HUES64 (cell line): ENCODE measurements around the gene XRCC3.
"Not testable (repeated sequence)": the region's sequence is repeated elsewhere in the genome, so short reads cannot be mapped to it uniquely, and the experiment has no call there.

Experiments
- H3K27ac ChIP-seq: 2 replicates; pipeline ENCODE4 v1.7.0; 2013; ENCODE audit warnings: low read depth, low read length, inconsistent platforms
- H3K27me3 ChIP-seq: 2 replicates; pipeline ENCODE4 v1.6.1; 2013; ENCODE audit warnings: mild to moderate bottlenecking, low read length; ENCODE audit not compliant: insufficient read depth
- H3K36me3 ChIP-seq: 2 replicates; pipeline ENCODE4 v1.6.1; 2013; ENCODE audit warnings: mild to moderate bottlenecking, low read length; ENCODE audit not compliant: insufficient read depth
- H3K4me1 ChIP-seq: 2 replicates; pipeline ENCODE4 v1.6.1; 2013; ENCODE audit warnings: mild to moderate bottlenecking, low read length, moderate library complexity; ENCODE audit not compliant: insufficient read depth
- H3K4me3 ChIP-seq: 2 replicates; pipeline ENCODE4 v1.5.1; 2013; ENCODE audit warnings: mild to moderate bottlenecking, low read length, moderate library complexity
- H3K9ac ChIP-seq: 2 replicates; pipeline ENCODE4 v1.6.1; 2013; ENCODE audit warnings: mild to moderate bottlenecking, low read depth, low read length
- H3K9me3 ChIP-seq: 2 replicates; pipeline ENCODE4 v1.6.1; 2013; ENCODE audit warnings: low read depth, low read length; ENCODE audit not compliant: insufficient read depth
- WGBS: fragments of 150-250, 120-280 bp; methylation state at CpG from one replicate; pipeline ENCODE4 v1.1.7; 2013; ENCODE audit warnings: missing lambda C conversion rate; 5-methylcytosine and 5-hydroxymethylcytosine counted together

Gene XRCC3

GRCh38 chr14:103653805-103654204 is 61.4 kb downstream of the XRCC3 start:
- H3K4me1 ChIP-seq = no peaks in the 10 kb centered on the region
- no peaks in the 10 kb centered on the region for H3K27me3 ChIP-seq
- H3K9me3 ChIP-seq = no peaks in the 10 kb centered on the region
- no peak overlapping the region for H3K9ac ChIP-seq
- no peak overlapping the region for H3K4me3 ChIP-seq
- WGBS = 94% methylated on average over 4 of the region's 4 CpGs
- H3K27ac ChIP-seq = no peak overlapping the region
- peaks cover 56% of the 10 kb centered on the region for H3K36me3 ChIP-seq

DNA sequence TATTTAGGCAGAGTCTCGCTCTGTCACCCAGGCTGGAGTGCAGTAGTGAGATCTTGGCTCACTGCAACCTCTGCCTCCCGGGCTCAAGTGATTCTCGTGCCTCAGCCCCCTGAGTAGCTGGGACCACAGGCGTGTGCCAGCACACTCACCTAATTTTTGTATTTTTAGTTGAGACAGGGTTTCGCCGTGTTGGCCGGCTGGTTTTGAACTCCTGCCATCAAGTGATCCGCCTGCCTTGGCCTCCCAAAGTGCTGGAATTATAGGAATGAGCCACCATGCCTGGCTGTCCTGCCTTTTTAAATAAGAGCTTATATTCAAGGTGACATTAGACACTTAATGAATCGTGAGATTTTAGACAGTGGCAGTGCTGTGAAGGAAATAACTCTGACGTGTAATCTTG is 61.9 kb downstream of the XRCC3 start:
- 94% methylated on average over 10 of the region's 10 CpGs for WGBS
- not testable (repeated sequence) for H3K27me3 ChIP-seq, H3K27ac ChIP-seq, H3K4me3 ChIP-seq, H3K4me1 ChIP-seq, H3K9me3 ChIP-seq, H3K9ac ChIP-seq
- peaks cover 55% of the 10 kb centered on the region for H3K36me3 ChIP-seq

GRCh38 chr14:103652806-103653205 is 62.4 kb downstream of the XRCC3 start:
- Histone ChIP-seq H3K36me3 (peaks cover 51% of the 10 kb centered on the region), H3K27me3 (no peaks in the 10 kb centered on the region), H3K4me3 (no peak overlapping the region), H3K27ac (0 out of 2 replicates have a peak overlapping the region, but pooled peaks have one; percentile 35), H3K9ac (no peak overlapping the region), H3K4me1 (no peaks in the 10 kb centered on the region), H3K9me3 (no peaks in the 10 kb centered on the region)
- WGBS = 95% methylated on average over 3 of the region's 3 CpGs

DNA sequence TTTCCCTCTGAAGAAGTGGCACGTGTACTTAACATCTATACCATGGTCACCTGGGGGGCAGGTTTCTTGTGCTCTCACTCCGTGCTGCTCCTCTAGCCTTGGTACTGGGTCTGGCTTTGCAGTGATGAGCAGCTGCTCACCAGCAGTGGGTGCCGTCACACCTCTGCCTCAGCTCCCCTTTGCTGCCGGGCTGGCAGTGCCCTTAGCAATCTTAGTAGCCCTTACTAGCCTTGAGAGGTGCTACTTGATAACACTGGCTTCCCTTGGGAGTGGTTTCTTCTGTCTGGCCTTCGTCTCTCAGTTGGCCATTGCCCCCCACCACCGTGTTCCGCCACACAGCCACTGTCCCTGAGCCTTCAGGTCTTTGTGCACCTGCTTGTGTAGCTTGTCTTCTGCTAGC is 63.7 kb downstream of the XRCC3 start:
- 90% methylated on average over 7 of the region's 7 CpGs for WGBS

GRCh38 chr14:103650213-103650612 is 65.0 kb downstream of the XRCC3 start:
- no peaks in the 10 kb centered on the region for H3K27me3 ChIP-seq
- H3K27ac ChIP-seq = no peak overlapping the region
- H3K9ac ChIP-seq = no peak overlapping the region
- no peak overlapping the region for H3K4me3 ChIP-seq
- H3K36me3 ChIP-seq = peaks cover 26% of the 10 kb centered on the region
- no peaks in the 10 kb centered on the region for H3K4me1 ChIP-seq
- 95% methylated on average over 4 of the region's 4 CpGs for WGBS
- H3K9me3 ChIP-seq = no peaks in the 10 kb centered on the region

More for the DNA sequence above, 63.7 kb downstream of the XRCC3 start:
- Histone ChIP-seq H3K4me3 (no peak overlapping the region), H3K4me1 (no peaks in the 10 kb centered on the region), H3K9ac (no peak overlapping the region), H3K27me3 (no peaks in the 10 kb centered on the region), H3K9me3 (no peaks in the 10 kb centered on the region), H3K27ac (no peak overlapping the region), H3K36me3 (peaks cover 39% of the 10 kb centered on the region)

GRCh38 chr14:103649001-103649400 is 66.2 kb downstream of the XRCC3 start:
- Histone ChIP-seq H3K4me1 (no peaks in the 10 kb centered on the region), H3K36me3 (peaks cover 13% of the 10 kb centered on the region), H3K4me3 (no peak overlapping the region), H3K27ac (no peak overlapping the region), H3K9ac (no peak overlapping the region), H3K27me3 (no peaks in the 10 kb centered on the region), H3K9me3 (no peaks in the 10 kb centered on the region)
- 95% methylated on average over 3 of the region's 3 CpGs for WGBS
